Liver (tissue), 9 donors: ENCODE measurements around the gene LGALS9. TPM values are rescaled to one million over a fixed set of nuclear protein-coding genes. Genes with fewer than 3 reads are reported as not detected.
"Not testable (repeated sequence)": the region's sequence is repeated elsewhere in the genome, so short reads cannot be mapped to it uniquely, and the experiment has no call there.

Experiments used
- DNase-seq: peaks from one replicate; pipeline ENCODE4 v3.0.0-alpha.2; 2017; ENCODE audit warnings: low spot score
- H3K27ac ChIP-seq, 2 donors: one replicate each; pipeline ENCODE4 v1.7.0; 2013; ENCODE audit warnings: inconsistent platforms in 2 of 2, low read length in 2 of 2, control low read depth in 1 of 2, low read depth in 1 of 2, mild to moderate bottlenecking in 1 of 2
- H3K27me3 ChIP-seq, 4 donors: one replicate each; pipeline versions ENCODE4 v1.6.1 to v1.7.0; 2013; ENCODE audit warnings: low read length in 3 of 4, inconsistent platforms in 1 of 4, mild to moderate bottlenecking in 1 of 4, moderate library complexity in 1 of 4; ENCODE audit not compliant: control insufficient read depth in 4 of 4, insufficient read depth in 4 of 4
- H3K36me3 ChIP-seq, 4 donors: one replicate each; pipeline versions ENCODE4 v1.6.1 to v1.7.0; 2013; ENCODE audit warnings: low read length in 3 of 4, mild to moderate bottlenecking in 3 of 4, low read depth in 1 of 4, moderate library complexity in 1 of 4; ENCODE audit not compliant: control insufficient read depth in 4 of 4, insufficient read depth in 3 of 4
- H3K4me1 ChIP-seq, 4 donors: one replicate each; pipeline versions ENCODE4 v1.6.1 to v1.7.0; 2013; ENCODE audit warnings: low read length in 3 of 4, mild to moderate bottlenecking in 3 of 4, moderate library complexity in 1 of 4; ENCODE audit not compliant: control insufficient read depth in 4 of 4, insufficient read depth in 4 of 4
- H3K4me3 ChIP-seq, 3 donors: one replicate each; pipeline versions ENCODE4 v1.6.1 to v1.7.0; 2013; ENCODE audit warnings: low read length in 3 of 3, control low read depth in 1 of 3, low read depth in 1 of 3, mild to moderate bottlenecking in 1 of 3
- H3K9ac ChIP-seq, 2 donors: one replicate each; pipeline ENCODE4 v1.7.0; 2013; ENCODE audit warnings: low read length in 2 of 2, mild to moderate bottlenecking in 2 of 2, moderate library complexity in 2 of 2, control low read depth in 1 of 2, low read depth in 1 of 2
- H3K9me3 ChIP-seq, 4 donors: one replicate each; pipeline versions ENCODE4 v1.6.1 to v1.7.0; 2013; ENCODE audit warnings: low read length in 3 of 4; ENCODE audit not compliant: control insufficient read depth in 4 of 4
- ATF3 ChIP-seq: IDR thresholded peaks from 2 replicates; pipeline ENCODE4 v1.6.1; 2016; ENCODE audit warnings: antibody characterized with exemption
- CTCF ChIP-seq: fragments of 150-350 bp; IDR thresholded peaks from 2 replicates; pipeline ENCODE4 v1.5.1; 2017; ENCODE audit warnings: improper control_type of control experiment, low read depth, low read length; ENCODE audit not compliant: missing input control
- EGR1 ChIP-seq, 2 donors: IDR thresholded peaks; 2 replicates each; pipeline ENCODE4 v1.6.1; 2016 to 2018; ENCODE audit warnings: antibody characterized with exemption in 2 of 2, low read depth in 2 of 2
- FOXA1 ChIP-seq: IDR thresholded peaks from 2 replicates; pipeline ENCODE4 v1.6.1; 2016; ENCODE audit warnings: antibody characterized with exemption
- FOXA2 ChIP-seq: IDR thresholded peaks from 2 replicates; pipeline ENCODE4 v1.6.1; 2016; ENCODE audit warnings: antibody characterized with exemption
- GABPA ChIP-seq, 2 donors: IDR thresholded peaks in 1 of 2; conservative IDR thresholded peaks in 1 of 2; 2 replicates each; pipeline ENCODE4 v1.6.1; 2016; ENCODE audit warnings: antibody characterized with exemption in 2 of 2, mild to moderate bottlenecking in 1 of 2, moderate library complexity in 1 of 2
- HNF4A ChIP-seq, 2 donors: conservative IDR thresholded peaks; 2 replicates each; pipeline ENCODE4 v1.6.1; 2016; ENCODE audit warnings: antibody characterized with exemption in 2 of 2, mild to moderate bottlenecking in 2 of 2
- HNF4G ChIP-seq: IDR thresholded peaks from 2 replicates; pipeline ENCODE4 v1.6.1; 2016; ENCODE audit warnings: antibody characterized with exemption
- JUND ChIP-seq, 2 donors: IDR thresholded peaks; 2 replicates each; pipeline ENCODE4 v1.6.1; 2016; ENCODE audit warnings: antibody characterized with exemption in 2 of 2
- MAX ChIP-seq: IDR thresholded peaks from 2 replicates; pipeline ENCODE4 v1.6.1; 2016; ENCODE audit warnings: antibody characterized with exemption
- RAD21 ChIP-seq, 2 donors: IDR thresholded peaks; 2 replicates each; pipeline ENCODE4 v1.6.1; 2016; ENCODE audit warnings: antibody characterized with exemption in 2 of 2, mild to moderate bottlenecking in 2 of 2
- REST ChIP-seq: IDR thresholded peaks from 2 replicates; pipeline ENCODE4 v1.6.1; 2016; ENCODE audit warnings: antibody characterized with exemption, mild to moderate bottlenecking
- SP1 ChIP-seq: IDR thresholded peaks from 2 replicates; pipeline ENCODE4 v1.6.1; 2018; ENCODE audit warnings: antibody characterized with exemption, mild to moderate bottlenecking
- TAF1 ChIP-seq: conservative IDR thresholded peaks from 2 replicates; pipeline ENCODE4 v1.6.1; 2016; ENCODE audit warnings: antibody characterized with exemption, mild to moderate bottlenecking
- YY1 ChIP-seq: IDR thresholded peaks from 2 replicates; pipeline ENCODE4 v1.6.1; 2016; ENCODE audit warnings: antibody characterized with exemption, mild to moderate bottlenecking
- WGBS: extraction: QIAGEN DNeasy Blood & Tissue Kit; methylation state at CpG from one replicate; pipeline ENCODE4 v1.1.7; 2013; 5-methylcytosine and 5-hydroxymethylcytosine counted together
- polyA plus RNA-seq, 2 donors: library from polyadenylated mRNA; stranded (reverse) in 1 of 2; unstranded in 1 of 2; fragments of 200-250 nt in 1 of 2; fragments of >200 nt in 1 of 2; fragmentation: Nextera tagmentation in 1 of 2; extraction: Ambion mirVana in 1 of 2; gene quantifications; one replicate each; pipeline versions ENCODE4 v1.2.1 to v1.2.3, GENCODE V29; 2013 to 2015
- total RNA-seq, 2 donors: library from RNA; depleted of rRNA; stranded (reverse); fragments of >200 nt; gene quantifications; one replicate each; pipeline ENCODE4 v1.2.3, GENCODE V29; 2014
- donor health status: healthy.
- donor health status: healthy.
- donor health status: healthy.
- donor health status: healthy.
- donor health status: healthy.

LGALS9 gene
- total and polyA plus RNA-seq, 4 donors: 6.1 to 24.7 (median 13.5) TPM

GRCh38 chr17:27644586-27644985, 13.6 kb downstream of the LGALS9 start (continued):
- TF ChIP-seq REST (no peak), CTCF (no peak), ATF3 (no peak), MAX (no peak), RAD21 (IDR thresholded peaks at IDR 0.05) (no peak)

GRCh38 chr17:27645621-27646020, 14.6 kb downstream of the LGALS9 start:
- not testable (repeated sequence) for H3K36me3 ChIP-seq, H3K27me3 ChIP-seq, H3K4me3 ChIP-seq, H3K27ac ChIP-seq, H3K9me3 ChIP-seq, DNase-seq, H3K9ac ChIP-seq, H3K4me1 ChIP-seq
- 92% methylated on average over 2 of the region's 10 CpGs for WGBS

- Histone ChIP-seq H3K36me3 (no peaks in the 10 kb centered on the region), H3K4me1 (no peaks in the 10 kb centered on the region), H3K27me3 (no peaks in the 10 kb centered on the region), H3K4me3 (no peak overlapping the region), H3K27ac (no peak overlapping the region), H3K9me3 (no peaks in the 10 kb centered on the region), H3K9ac (no peak overlapping the region)
- 80% methylated on average over 13 of the region's 13 CpGs for WGBS
- no peak for DNase-seq
- TF ChIP-seq FOXA1: no peak
- TF ChIP-seq ATF3: no peak
- no peak for TF ChIP-seq YY1
- no peak for TF ChIP-seq GABPA (IDR thresholded peaks at IDR 0.05 in 1 of 2, conservative IDR thresholded peaks at IDR 0.05 in 1 of 2)
- no peak for TF ChIP-seq CTCF
- no peak for TF ChIP-seq JUND (IDR thresholded peaks at IDR 0.05)
- no peak for TF ChIP-seq HNF4G
- TF ChIP-seq TAF1: no peak
- TF ChIP-seq RAD21 (IDR thresholded peaks at IDR 0.05): no peak
- TF ChIP-seq FOXA2: no peak
- no peak for TF ChIP-seq HNF4A (conservative IDR thresholded peaks at IDR 0.05)
- no peak for TF ChIP-seq EGR1 (IDR thresholded peaks at IDR 0.05; ENCODE audit: low read depth in 2 of 2)
- no peak for TF ChIP-seq SP1
- TF ChIP-seq MAX: no peak
- no peak for TF ChIP-seq REST
Observed at GRCh38 chr17:27646232-27646631, 15.2 kb downstream of the LGALS9 start.
